NK-92 treated with Interleukin-12 subunit alpha and Interleukin-12 subunit beta, amount 100 ng/mL, for 24 hours (cell line): Measurements from ENCODE around the gene OPCML.

ENCODE experiments used
- DNase-seq: peaks from one replicate; lab custom pipeline; 2025; lab: John Stamatoyannopoulos, UW

Gene OPCML

DNA sequence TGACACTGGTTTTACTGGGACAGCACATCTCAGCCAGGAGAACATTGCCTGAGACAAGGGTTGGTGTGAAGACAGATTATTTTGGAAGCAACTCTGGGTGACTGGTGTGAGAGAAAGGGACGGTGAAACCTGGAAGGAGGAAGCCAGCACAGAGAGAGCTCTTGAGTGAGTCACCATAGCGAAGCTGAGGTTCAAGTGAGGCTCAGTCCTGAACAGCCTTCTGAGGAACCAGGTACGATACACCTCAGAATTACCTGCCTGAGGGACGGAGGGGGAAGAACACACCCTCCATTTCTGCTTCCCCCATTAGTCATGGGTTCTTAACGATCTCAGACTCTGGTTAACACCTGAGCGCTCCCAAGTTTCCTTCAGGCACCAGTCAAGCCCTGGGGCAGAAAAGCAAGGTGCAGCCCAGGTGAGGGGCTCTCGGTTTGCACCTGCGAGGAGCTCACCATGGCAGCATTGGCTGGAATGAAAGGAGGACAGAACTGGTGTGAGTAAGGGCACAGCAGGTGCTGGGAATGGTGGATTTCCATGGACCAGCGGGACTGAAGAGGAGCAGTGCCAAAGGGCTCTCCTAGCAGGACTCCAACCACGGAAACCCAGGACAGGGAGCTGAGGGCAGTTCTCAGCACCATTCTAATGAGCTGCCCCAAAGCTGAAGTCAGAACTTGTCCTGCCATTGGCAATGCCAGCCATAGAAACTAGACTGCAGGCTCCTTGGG, 459.3 kb downstream of the OPCML start:
- no peak for DNase-seq

DNA sequence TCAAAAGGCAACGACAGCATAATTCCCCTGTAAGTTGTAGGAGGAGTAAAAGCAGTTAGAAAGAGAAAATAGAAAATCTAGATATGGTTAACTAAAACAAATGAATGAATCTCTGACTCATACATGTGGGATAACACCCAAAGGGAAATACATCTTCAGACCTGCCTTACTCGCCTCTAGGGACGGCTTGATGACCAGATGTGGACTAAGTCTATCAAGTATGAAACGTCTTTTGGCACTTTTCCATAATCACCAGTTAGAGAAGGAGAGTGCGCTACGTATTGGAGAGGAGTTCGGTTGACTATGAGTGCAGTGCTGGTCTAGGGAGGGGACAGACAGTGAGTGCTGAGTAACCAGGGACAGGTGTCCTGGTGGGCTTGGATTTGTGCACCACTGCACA, 459.9 kb downstream of the OPCML start:
- no peak for DNase-seq

- no peak for DNase-seq
These were observed 461.5 kb downstream of the OPCML start for GRCh38 chr11:133070791-133071190.

DNA sequence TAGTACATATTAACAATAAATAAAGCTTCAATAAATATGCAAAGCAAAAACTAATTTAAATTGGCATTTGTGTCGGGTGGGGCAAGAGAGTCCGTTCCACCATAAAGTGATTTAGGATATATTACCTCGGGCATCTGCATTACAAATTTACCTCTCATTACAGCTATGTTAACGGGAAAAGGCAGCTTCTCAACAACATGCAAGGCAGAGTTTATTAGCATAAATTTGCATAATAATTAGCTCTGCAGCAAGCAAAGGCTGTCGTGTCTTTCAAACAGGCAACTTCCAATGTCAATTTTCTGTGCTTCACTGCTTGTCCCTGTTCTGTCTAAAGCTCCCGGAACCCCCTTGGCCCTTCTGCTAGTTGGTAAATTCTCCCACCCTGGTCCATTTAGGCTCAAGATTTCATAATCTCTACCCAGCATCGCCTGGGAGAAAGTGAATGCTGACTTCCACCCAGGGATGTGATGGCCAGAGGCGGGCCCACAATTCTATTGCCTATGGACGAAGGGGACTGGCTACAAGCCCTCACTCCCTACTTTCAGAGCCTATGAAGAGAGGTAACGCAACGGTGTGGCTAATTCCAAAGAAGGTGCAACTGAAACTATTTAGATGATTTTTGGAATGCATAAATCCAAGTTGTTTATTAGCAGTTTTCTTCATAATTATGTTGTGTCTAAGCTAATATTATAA, 462.1 kb downstream of the OPCML start:
- no peak for DNase-seq

GRCh38 chr11:133065847-133066485, 466.3 kb downstream of the OPCML start:
- DNase-seq = no peak

DNA sequence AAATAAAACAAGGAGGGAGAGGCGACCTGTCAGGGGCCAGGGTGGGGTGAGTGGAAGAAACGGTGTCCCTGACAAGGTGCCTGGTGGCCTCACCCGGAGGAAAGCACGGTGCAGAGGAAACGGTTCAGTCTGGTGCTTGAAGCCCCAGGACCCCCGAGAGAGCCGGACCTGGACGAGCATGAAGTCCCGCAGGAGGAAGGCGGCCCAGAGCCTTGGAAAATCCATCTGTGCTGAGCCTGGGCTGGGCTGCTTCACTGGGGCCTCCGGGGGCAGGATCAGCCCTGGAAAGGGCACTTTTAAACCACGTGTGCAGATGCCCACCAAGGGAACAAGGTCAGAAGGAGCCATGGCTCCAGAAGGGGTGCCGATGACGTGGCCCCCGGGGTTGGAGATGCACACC, 467.3 kb downstream of the OPCML start:
- no peak for DNase-seq

DNA sequence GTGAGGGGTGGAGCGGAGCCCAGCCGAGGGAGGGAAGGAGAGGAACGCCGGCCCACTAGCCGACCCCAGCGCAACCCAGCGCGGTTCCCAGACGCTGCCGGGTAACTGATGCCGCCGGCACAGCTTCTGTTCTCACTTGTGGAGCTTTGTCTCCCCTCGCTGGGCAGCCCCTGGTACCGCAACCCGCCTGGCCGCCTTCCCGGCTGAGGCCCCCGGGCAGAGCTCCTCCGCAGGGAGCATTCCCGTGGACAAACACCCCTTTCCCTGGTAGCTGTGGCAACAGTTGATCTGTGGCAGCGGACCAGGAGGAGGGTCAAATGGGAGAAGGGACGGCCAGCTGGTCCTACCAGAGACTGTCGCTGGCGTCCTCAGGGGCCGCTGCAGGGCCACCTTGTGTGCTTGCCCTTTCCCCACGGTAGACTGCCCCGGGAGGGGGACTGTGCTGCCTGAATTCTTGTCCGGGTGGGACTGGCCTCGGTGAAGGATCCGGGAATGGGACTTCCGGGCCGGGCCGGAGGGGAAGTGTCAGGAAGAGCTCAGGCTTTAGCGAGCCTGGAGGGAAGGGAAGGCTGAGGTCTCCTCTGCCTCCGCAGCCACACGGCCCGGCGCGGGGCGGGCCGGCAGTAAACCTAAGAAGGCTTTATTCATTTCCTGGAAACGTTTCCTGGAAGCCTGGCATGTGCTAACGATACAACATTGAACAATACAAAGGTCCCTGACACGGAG, 468.0 kb downstream of the OPCML start:
- no peak for DNase-seq

DNA sequence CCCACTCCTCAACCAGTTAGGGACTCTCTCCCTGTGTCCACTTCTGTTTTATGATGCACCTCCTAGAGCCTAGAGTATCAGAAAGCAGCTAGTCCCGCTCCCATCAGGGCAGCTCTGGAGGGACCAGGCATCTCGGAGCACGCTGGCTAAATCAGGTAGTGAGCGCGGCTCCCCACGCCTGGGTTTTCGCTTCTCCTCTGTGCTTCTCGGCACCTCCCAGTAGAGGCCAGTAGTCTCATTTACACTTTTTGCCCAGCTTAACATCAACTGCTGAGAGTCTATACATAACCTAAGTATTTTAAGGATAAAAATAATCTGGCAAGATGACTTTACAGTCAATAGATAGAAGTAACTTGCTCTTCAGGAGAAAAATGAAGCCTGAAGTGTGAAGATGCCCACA, 473.8 kb downstream of the OPCML start:
- no peak for DNase-seq

DNA sequence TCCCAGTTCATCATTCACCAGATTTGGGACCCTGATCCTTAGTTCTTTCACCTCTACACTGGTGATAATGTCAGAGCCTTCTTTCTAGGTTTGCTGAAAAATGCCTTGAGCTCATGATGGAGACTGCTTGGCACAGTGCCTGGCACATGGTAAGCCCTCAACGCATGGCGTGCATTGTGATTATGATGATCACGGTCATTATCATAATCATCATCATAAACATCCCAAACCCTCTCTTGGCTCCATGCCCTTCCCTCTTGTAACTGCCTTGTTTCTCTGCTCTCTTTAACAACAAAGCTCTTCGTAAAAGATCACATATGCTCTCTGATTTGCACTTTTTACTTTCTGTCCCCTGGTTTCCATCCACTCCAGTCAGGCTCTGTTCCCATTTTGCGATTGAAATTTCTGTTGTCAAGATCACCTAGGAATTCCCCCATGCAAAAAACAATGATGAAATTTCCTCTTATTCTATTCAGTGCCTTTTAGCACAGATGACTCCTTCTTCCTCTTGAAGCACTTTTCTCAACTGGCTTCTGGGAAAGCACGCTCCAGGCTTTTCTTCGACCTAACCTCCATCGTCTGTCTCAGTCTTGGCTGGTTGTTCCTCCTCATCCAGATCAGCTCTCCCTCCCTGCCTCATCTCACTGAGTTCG, 479.1 kb downstream of the OPCML start:
- no peak for DNase-seq

DNA sequence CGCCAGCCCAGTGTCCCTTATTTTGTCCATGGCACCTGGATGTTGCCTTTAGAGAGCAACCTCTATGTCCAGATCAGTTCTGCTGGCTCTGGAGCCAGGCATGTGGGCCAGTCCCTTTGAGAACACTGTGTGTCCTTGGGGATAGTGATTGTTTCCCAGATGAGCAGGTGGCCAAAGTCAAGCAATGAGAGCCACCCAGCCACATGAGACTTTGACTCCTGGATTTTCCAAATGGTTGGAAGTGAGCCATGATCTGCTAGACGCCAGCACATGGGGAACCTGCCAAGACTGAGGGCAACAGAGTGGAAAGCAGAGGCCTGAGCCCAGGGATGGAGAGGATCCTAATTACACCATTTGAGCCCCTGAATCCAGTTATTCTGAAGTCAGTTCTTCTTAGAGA, 479.8 kb downstream of the OPCML start:
- no peak for DNase-seq

DNA sequence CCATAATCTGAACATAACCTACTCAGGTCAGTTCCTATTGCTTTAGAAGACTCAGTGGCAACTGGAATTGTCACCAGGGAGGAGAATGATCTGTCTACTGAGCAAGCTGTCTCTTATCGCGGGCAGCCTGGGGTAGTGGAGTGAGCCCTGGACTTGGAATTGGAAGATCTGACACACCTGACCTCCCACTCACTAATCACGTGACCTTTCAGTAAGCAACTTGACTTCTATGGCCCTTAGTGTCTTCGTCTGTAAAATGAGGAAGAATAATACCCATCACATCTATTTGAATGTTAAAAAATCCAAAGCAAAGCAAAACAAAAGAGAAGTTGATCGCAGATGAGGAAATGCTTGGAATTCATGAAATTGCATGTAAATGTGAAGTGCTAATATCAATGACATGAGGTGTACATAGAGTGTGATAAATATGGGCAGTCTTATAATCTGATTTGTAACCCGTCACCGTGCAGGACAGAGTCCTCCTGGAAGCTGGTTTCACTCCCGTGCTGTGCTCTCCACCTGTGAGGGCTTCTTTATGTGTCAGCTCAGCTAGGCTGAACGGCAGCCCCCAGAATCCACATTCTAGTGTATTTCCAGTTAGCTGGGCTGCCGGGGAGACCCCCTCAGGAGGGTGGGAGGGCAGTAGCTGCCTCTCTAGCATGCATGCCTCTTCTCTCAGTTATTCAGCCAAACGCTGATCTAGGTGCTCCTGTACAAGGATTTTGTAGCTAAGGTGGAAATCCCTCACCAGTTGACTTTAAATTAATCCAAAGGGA, 482.9 kb downstream of the OPCML start:
- DNase-seq = no peak

DNA sequence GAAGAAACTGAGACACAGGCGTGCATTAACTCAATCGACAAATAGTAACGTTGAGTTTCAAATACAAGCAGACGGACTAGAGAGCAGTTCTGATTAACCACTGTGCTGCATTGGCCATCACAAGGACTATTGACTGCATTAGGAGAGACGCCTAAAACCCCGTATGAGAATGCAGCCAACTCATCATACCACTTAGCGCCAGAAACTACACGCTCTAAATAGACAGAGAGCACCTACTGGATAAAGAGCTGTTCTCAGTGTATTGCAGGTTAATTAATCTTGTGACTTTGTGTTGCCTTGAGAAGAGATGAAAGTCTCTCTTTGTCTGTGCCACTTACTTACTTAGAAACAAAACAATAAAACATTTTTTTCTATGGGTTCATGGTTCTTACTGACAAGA, 484.0 kb downstream of the OPCML start:
- DNase-seq = no peak

DNA sequence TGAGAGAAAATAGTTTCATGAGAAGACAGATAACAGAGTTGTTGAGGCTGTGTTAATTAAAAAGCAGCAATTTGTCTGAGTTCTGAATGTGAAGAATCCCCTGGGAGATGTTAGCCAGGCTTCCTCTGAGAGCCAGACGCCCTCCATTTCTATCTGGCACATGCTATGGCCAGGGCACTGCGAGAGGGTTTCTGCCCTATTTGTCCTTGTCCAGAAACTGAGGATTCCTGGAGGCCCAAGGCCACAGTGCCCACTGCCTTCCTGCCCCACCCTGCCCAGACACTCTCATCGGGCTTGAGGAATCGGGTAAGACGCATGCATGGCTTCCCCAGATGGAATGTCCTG, 484.6 kb downstream of the OPCML start:
- DNase-seq = no peak

- DNase-seq = no peak
These were observed 485.1 kb downstream of the OPCML start for GRCh38 chr11:133047036-133047770.

DNA sequence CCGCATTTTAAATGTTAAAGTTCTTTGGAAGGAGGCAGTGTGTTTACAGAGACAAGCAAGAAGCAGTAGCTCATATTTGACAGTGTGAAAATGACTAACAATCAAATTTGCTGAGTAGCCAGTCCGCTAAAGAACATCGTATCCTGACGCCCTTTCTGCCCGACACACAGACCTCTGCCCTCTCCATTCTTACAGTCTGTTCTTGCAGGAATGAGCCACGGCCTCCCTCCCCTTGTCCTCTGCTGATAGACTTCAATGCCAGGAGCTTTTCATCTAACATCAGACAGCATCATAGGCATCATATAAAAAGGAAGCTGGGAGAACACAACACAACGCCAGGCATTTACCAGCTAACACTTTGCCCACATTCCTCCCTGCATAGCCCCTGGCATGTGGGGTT, 486.0 kb downstream of the OPCML start:
- DNase-seq = no peak

DNA sequence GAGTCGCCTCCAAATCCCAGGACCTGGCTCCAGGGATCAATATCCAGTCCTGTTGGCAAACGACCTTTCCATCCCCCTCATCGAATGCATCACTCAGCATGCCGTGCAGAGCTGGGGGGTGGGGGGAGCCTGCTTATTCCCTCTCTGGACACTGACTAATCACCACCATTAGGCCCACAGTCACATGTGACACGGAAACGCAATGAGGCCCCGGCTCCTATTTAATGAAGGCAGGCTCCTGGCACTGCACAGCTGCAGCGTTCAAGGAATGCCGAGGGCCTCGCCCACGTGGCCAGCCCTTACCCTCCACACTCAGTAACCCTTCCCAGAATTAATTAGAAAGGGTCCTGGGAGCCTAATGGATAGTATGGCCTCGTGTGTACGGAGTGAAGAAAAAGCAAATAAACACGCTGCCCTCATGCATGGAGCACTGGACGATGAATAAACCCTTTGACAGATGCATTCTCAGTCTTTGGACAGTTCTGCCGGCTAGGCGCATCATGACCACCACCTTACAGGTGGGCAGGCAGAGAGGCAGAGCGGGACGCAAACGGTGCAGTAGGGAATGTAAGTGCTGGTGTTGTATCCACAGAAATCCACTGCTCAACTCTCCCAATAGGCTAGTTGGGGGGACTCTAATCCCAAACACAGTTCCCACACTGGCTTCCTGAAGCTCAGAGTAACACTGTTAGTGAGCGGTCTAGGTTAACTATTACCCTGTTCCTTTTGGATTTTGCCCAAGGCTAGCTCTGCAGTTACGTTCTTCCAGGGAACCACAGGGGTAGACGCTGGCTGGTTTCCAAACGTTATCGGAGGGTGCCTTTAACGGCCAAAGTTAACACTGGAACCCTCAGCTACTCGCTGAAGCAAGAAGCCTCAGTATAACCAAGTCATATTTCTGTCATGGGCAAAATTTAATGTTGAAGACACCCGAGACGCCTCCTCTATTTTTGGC, 490.1 kb downstream of the OPCML start:
- DNase-seq = no peak

GRCh38 chr11:133041181-133041580, 491.1 kb downstream of the OPCML start:
- no peak for DNase-seq

DNA sequence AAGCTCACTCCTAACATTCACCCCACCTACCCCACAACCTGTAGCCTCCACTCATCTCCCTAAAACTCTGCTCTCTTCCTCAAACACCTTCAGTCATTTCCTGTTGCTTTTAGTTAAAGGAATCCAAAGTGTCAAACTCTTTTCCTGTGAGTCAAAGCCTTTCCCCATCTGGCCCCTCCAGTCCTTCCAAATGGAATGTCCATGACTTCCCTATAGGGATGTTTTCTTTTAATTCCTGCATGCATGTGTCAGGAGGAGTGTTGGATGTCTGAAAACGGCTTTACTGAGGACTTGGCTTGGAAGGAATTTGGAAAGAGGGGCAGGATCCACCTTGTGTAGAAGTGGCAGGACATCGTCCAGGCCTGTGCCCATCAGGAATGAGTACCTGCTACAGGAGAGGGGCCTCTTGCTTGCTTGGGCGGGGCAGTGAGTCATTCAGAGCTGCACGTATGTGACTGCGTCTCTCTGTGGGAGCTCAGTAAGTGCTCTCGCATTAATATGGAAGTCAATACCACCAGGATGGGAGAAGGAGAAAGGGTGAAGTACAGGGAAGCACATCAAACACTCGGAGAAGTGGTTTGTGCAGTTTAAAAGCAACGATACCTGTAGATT, 491.9 kb downstream of the OPCML start:
- DNase-seq = no peak

DNA sequence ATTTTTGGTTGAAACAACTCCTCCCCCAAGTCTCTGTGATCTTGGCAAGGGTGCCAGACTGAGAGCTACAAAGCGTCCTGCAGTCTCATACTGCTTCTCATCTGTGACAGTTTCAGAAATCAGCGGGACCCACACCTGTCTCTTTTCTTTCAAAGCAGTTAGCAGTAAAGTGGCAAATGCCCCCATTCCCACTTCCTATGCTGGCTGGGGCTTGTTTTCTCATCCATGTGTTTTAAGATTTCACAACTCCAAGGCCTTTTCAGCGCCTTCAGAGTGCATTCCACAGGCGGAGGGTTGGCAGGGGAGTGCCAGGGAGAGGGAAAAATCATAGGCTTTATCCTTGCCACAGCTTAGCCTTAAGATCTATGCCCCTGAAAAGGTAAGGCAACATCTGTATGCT, 493.5 kb downstream of the OPCML start:
- no peak for DNase-seq
